Neural progenitor cell (in vitro differentiated cells): Measurements from ENCODE around the gene FHAD1.

Experiments used
- EZH2 ChIP-seq: fragments of 200-600 bp; sonication (generic); IDR thresholded peaks from 2 replicates; pipeline ENCODE4 v1.6.1; 2017; ENCODE audit warnings: antibody characterized with exemption, mild to moderate bottlenecking, moderate library complexity
- TF ChIP-seq, protein P1 (sequence below): fragments of 200-600 bp; sonication (generic); IDR thresholded peaks from 2 replicates; pipeline ENCODE4 v1.5.1; 2017; ENCODE audit warnings: antibody characterized with exemption, mild to moderate bottlenecking

GRCh38 chr1:15341634-15342407, 94.8 kb downstream of the FHAD1 start:
- TF ChIP-seq, protein P1, sequence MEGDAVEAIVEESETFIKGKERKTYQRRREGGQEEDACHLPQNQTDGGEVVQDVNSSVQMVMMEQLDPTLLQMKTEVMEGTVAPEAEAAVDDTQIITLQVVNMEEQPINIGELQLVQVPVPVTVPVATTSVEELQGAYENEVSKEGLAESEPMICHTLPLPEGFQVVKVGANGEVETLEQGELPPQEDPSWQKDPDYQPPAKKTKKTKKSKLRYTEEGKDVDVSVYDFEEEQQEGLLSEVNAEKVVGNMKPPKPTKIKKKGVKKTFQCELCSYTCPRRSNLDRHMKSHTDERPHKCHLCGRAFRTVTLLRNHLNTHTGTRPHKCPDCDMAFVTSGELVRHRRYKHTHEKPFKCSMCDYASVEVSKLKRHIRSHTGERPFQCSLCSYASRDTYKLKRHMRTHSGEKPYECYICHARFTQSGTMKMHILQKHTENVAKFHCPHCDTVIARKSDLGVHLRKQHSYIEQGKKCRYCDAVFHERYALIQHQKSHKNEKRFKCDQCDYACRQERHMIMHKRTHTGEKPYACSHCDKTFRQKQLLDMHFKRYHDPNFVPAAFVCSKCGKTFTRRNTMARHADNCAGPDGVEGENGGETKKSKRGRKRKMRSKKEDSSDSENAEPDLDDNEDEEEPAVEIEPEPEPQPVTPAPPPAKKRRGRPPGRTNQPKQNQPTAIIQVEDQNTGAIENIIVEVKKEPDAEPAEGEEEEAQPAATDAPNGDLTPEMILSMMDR: no peak
- no peak for TF ChIP-seq EZH2
